Hematopoietic multipotent progenitor cell treated with erythropoietin and hydrocortisone succinate and interleukin-3 and kit ligand, for 4 days (in vitro differentiated cells): ENCODE results near the gene ICAM2.
"Not testable (repeated sequence)": the region's sequence is repeated elsewhere in the genome, so short reads cannot be mapped to it uniquely, and the experiment has no call there.

Experiments
- DNase-seq: peaks from one replicate; pipeline ENCODE4 v3.0.0-alpha.2; 2015

The ICAM2 gene

GRCh38 chr17:63996430-63997182 is 23.8 kb downstream of the ICAM2 start:
- DNase-seq: no peak

DNA sequence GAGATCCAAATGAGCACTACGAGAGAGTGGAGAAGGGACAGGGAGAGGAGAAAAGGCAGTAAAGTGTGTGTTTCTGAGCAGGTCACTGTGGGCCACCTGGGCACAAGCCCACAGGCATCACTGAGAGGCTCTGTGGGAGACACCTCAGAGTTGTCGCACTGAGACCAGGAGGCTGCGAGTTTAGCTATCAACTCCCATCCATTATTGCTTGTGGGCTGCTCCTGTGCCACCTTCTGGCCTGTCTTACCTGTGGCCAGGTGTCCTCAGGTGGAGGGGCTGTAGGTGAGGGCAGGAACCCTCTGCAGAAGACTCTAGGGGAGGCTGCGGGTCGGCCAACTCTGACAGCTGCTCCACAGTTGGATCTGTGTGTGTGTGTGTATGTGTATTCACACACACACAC is 24.8 kb downstream of the ICAM2 start:
- no peak for DNase-seq

- DNase-seq: no peak
Observed at GRCh38 chr17:63993368-63993985, 27.0 kb downstream of the ICAM2 start.

DNA sequence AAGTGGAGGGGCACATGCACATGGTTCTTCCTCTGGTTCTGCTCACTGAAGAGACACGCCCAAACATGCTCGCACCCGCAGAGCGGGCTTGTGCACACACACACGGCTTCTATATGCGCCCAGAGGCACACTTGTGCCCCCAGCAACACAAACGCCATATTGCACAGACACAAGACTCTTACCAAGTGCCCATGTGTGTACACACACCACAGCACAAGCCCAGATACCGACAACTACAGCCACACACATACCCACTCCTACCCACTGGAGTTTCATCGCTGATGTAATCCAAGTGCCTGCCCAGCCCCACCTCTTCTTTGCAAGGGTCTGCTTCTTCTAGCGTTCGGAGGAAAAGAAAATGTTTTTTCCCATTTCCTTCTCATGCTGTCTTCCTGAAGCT is 28.8 kb downstream of the ICAM2 start:
- no peak for DNase-seq

DNA sequence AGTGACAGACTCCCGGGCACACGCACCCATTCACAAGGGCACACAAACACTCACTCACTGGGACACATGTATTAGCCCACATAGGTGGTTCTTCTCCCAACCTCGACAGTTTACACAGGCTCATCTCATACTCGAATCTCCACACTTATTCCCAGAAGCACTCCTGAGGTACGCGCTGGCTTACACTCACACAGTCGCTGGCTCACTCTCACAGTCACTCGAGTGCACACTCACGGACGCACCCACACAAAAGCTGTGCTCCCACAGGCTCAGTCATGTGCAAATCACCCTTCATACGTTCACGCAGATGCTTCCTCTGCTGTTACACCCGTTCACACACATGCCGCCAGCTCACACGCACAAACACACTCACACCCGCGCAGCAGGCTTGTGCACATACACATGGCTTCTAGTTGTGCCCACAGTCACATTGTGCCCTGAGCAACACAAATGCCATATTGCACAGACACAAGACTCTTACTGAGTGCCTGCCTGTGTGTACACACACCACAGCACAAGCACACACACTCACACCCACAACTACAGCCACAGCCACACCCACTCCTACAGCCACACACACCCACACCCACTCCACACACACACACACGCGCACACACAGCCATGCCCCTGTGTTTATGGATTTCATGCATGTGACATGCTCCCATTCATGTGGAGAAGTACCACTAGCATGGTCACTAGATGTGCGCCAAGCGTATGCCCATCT is 30.6 kb downstream of the ICAM2 start:
- no peak for DNase-seq

DNA sequence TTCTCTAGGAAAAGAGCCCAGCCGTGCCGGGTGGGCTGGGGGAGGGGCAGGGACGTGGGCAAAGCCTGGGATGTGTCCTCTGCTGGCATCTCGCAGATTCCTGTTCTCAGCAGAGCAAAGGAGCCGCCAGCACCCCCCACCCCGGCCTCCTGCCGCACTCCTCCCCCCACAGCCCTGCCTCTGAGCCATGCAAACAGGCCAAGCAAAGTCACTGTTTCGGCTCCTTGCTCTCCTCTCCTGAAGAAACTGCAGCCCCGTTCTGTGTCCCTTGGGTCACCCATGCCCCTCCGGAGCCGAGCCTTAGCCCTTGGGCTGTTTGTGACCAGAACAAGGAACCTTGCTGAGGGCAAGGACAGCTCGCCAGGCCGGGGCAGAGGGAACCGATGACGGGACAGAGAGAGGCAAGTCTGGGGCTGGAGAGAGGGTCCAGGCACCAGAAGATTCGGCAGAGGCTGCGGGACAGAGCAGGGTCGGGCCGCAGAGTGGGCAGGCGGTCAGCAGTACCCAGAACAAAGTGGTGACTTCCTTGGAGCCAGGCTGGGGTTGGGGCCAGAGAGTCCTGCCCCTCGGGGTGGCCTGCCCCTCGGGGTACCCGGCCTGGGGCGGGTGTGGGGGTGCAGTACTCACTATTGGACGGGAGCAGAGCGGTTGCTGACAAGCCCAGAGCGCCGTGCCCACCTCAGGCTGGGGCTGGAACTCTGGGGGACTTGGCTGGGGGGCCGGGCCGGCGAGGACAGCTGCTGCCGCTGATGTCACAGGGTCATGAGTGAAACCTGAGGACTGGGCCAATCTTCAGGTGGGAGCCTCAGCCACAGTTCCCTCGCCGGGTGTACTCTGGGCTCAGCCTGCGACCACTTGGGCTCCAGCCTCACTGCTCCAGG is 31.5 kb downstream of the ICAM2 start:
- no peak for DNase-seq

DNA sequence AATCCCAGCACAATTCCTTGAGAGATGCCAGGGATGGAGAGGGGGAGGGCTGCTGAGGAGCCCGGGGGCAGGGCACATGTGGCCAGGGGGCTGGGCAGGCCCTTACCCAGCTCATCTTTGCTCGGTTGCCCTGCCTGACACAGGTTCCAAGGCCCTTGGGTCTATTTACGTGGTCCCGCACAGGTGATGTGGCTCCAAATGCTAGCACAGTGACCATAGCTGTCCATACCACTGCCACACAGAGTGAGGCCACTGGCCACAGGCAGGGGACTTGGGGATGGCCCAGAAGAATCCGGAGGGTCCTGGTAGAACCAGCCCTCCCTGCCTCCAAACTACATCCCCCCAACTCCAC is 32.3 kb downstream of the ICAM2 start:
- DNase-seq: no peak

- DNase-seq: no peak
Observed at GRCh38 chr17:63987221-63988126, 33.0 kb downstream of the ICAM2 start.

GRCh38 chr17:63986821-63987220 is 33.6 kb downstream of the ICAM2 start:
- peak; percentile 29 for DNase-seq

- no peak for DNase-seq
Observed at GRCh38 chr17:63985387-63986140, 34.9 kb downstream of the ICAM2 start.

DNA sequence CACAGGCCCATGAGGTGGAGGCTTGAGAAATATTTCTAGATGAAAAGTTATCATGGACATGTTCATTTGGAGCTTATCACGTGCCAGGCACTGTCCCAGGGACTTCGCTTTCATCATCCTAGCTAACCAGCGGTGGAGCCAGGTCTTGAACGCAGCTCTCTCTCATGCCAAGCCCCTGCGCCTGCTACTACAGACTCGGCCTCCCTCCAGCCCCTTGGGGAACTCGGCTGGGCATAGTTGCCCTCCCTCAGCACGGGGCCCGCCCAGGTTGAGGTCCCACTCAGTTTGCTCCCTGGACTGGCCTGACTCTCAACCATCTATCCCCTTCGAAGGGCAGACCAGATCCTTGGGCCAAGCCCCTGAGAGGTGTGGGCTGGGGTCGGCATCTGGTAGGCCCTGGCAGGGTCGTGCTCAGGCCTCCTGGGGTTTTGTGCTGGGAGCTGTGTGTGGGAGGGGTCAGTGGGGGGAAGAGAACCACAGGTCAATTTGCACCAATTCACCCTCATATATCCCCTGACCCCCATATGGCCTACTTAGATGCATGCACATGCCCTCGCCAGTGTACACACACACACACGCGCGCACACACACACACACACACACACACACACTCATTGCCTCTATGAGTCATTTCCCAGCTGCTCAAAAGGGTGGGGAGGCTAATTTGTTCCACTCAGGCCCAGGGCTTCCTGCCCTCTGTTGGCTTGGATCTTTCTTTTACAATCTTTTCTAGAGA is 35.6 kb downstream of the ICAM2 start:
- peak; percentile 88 for DNase-seq

DNA sequence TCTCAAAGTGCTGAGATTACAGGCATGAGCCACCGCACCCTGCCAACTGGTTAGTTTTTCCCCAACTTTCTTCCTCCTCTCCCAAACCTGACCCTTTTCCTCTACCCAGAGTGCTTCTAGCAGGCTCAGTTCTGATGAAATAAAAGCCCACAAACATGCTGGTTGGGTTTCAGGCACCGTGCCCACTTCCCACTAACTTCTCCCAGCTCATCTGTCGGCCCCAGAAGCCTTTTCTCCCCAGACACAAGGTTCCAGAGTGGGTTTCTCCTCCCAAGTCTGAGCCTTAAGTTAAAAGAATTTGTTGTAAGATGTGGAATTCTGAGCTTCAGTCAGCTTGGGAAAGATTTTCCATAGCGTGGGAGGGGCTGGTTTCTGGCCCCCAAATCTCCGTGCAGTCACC is 36.2 kb downstream of the ICAM2 start:
- DNase-seq: no peak

GRCh38 chr17:63983320-63983719 is 37.1 kb downstream of the ICAM2 start:
- peak; percentile 60 for DNase-seq

- not testable (repeated sequence) for DNase-seq
Observed at GRCh38 chr17:63982641-63983040, 37.8 kb downstream of the ICAM2 start.

DNA sequence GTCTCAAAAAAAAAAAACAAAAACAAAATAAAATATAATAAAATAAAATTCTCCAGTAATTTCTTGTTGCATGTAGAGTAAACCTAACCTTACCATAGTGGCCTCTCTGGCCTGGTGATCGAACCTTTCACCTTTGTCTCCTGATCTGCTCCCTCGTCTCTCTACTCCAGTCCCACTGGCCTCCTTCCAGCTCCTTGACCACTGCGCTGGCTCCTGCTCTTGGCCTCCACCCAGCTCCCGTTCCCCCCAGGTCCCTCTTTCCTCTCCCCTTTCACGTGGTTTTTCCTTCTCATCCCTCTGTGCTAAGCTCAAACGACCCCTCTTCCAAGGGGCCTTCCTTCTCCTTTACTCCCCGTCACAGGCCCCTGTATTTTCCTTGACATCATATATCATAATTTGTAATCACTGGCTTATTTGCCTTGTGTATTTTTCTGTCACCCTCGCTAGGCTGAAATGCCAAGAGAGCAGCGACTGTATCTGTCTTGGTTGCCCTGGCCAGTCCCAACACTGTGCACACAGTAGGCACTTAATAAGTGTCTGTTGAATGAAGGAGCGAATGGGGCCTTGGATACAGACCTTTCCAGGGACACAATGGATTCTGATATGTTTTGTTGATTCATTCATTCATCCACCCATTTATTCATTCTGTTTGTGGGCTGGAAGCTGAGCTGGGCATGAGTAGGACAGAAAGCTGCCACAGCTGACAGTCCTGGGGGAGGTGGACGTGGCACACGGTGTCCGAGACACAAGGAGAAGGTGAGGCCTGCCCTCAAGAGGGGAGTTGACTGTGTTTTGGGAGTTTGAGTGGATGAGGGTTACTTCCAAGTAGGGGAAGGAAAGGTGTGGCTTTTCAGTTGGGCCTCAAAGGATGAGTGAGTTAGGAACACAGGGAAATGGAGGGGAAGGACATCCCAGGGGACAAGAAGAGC is 41.9 kb downstream of the ICAM2 start:
- no peak for DNase-seq

- DNase-seq: peak; percentile 52
Observed at GRCh38 chr17:63976702-63977101, 43.7 kb downstream of the ICAM2 start.

GRCh38 chr17:63975541-63976092 is 44.8 kb downstream of the ICAM2 start:
- no peak for DNase-seq

DNA sequence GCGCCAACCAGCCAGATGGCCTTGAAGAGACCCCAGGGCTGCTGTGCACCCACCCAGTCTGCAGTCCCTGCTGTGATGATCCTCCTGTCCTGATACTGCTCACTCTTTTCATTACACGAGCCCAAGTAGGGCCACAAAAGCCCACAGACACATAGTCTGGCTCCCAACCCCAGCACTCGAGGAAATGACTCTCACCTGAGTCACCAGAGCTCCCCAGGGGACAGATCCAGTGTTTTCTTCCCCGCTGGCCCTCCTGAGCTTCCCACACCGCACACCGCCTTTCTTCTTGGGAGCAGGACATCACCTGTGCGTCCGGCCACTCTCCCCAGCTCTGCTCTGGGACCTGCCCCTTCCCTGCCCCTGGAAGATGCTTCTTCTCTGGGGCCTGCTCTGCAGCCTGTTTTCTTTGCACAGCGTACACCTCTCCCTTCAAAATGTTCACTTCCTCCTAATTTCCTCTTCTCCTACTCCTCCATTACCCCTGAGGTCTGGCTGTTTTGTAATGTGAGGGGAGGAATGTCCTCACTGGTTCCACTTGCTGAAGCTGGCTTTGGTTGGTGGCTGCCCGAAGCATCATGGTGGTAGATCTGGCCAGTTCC is 45.7 kb downstream of the ICAM2 start:
- no peak for DNase-seq
